Stimulated activated naive B cell treated with anti-CD40 and anti-IgM and Interleukin-4, amounts not matched to agents 10 μg/mL and 1 μg/mL and 100 μg/mL, for 72 hours (primary cell): ENCODE measurements around the gene EPS15.
"Not testable (repeated sequence)": the region's sequence is repeated elsewhere in the genome, so short reads cannot be mapped to it uniquely, and the experiment has no call there.

Source experiments
- ATAC-seq, 2 donors: fragments of 150-1000 bp; cut with Tn5 transposase; replicated peaks; 2 replicates each; pipeline ENCODE4 v1.10.0; 2021; ENCODE audit warnings: moderate library complexity in 1 of 2
- DNase-seq: peaks from one replicate; pipeline ENCODE4 v3.0.0; 2021
- H3K27ac Mint-ChIP-seq: one replicate; pipeline ENCODE4 v1.8.0; 2022; ENCODE audit warnings: mild to moderate bottlenecking, mixed read lengths
- H3K27me3 Mint-ChIP-seq, 2 donors: one replicate each; pipeline ENCODE4 v1.8.0; 2022; ENCODE audit warnings: mixed read lengths in 2 of 2
- H3K36me3 Mint-ChIP-seq, 2 donors: one replicate each; pipeline ENCODE4 v1.8.0; 2022; ENCODE audit warnings: mixed read lengths in 2 of 2, mild to moderate bottlenecking in 1 of 2
- H3K4me1 Mint-ChIP-seq, 2 donors: one replicate each; pipeline ENCODE4 v1.8.0; 2022; ENCODE audit warnings: mixed read lengths in 2 of 2, mild to moderate bottlenecking in 1 of 2
- H3K4me3 Mint-ChIP-seq, 2 donors: one replicate each; pipeline ENCODE4 v1.8.0; 2022; ENCODE audit warnings: mild to moderate bottlenecking in 2 of 2, mixed read lengths in 2 of 2, moderate library complexity in 1 of 2
- H3K9me3 Mint-ChIP-seq, 2 donors: one replicate each; pipeline ENCODE4 v1.8.0; 2022; ENCODE audit warnings: mixed read lengths in 2 of 2, mild to moderate bottlenecking in 1 of 2

The EPS15 gene

DNA sequence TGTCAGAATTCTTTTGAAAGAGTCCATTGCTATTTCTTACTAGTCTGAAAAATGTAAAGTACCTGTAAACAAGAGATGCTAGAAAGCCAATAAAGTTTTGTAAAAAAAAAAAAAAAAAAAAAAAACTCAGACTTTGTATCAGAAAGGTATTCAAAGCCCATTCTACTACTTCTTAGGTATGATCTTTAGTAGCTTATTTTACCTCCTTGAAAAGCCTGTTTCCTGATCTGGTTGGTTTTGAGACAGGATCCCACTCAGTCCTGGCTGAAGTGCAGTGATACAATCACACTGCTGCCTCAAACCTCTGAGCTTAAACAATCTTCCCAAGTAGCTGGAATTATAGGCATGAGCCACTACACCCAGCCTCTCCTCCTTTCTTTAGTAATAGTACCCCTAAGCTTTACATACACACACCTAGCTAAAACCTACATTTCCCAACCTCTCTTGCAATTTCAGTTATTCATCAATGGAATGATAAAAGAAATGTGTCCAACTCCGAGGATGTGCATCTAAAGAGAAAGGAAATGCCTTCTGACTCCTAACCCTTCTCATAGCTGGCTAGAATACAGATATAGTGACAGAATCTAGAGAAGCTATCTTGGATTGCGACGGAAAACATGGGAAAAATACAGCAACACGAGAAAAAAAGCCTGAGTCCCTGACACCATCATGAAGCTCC is 30.6 kb downstream of the EPS15 start:
- Mint-ChIP-seq H3K4me1 (peaks cover 26 to 56% of the 10 kb centered on the region in 2 donors), H3K9me3 (no peaks in the 10 kb centered on the region), H3K27me3 (no peaks in the 10 kb centered on the region), H3K36me3 (peaks cover 7 to 17% of the 10 kb centered on the region in 2 donors), H3K4me3 (no peak overlapping the region), H3K27ac (no peak overlapping the region)
- ATAC-seq (no peak), DNase-seq (no peak)

DNA sequence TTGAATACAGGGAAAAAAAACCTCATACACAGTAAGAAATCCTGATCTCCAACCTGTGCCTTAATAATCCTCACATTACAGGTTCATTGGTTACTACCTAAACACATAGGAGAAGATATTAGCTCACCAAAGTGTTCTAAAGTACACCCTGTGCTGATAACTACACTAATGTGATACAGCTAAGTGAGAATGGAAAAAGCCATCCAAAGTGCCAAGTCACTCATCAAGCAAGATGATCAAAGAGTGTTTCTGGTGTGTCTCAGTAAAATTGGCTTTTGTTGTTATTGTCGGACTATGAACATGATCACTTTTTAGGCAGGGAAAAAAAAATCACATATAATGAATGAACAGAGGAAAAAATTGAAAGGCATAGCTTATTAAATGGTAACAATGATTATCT is 31.4 kb downstream of the EPS15 start:
- peak overlapping the region; percentile 78 for H3K27ac Mint-ChIP-seq
- no peaks in the 10 kb centered on the region for H3K27me3 Mint-ChIP-seq
- peaks cover 28 to 58% of the 10 kb centered on the region in 2 donors for H3K4me1 Mint-ChIP-seq
- DNase-seq (no peak), ATAC-seq (no peak)
- H3K9me3 Mint-ChIP-seq = no peaks in the 10 kb centered on the region
- no peak overlapping the region for H3K4me3 Mint-ChIP-seq
- H3K36me3 Mint-ChIP-seq = peaks cover 12 to 24% of the 10 kb centered on the region in 2 donors

DNA sequence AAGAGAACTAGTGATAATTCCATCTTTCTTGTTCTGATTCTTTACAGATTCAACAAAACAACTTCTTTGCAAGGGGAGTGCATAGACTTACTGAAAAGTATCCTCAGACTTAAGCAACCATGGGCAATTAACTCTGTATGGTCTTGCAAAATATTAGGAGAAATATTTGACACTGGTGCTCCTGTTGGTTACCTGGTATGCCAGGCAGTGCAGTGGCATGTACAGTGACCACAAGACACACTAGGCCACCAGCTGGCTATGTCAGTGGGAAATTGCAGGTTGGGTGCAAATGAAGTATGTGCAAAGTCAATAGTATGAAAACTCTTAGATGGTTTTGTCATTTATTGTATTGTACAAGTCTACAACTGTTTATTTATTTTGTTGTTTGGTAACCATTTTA is 34.5 kb downstream of the EPS15 start:
- no peak for ATAC-seq
- no peak for DNase-seq
- H3K9me3 Mint-ChIP-seq = no peaks in the 10 kb centered on the region
- no peak overlapping the region for H3K27ac Mint-ChIP-seq
- peaks cover 19 to 40% of the 10 kb centered on the region in 2 donors for H3K4me1 Mint-ChIP-seq
- no peak overlapping the region for H3K4me3 Mint-ChIP-seq
- H3K27me3 Mint-ChIP-seq = no peaks in the 10 kb centered on the region
- peaks cover 20 to 45% of the 10 kb centered on the region in 2 donors for H3K36me3 Mint-ChIP-seq

DNA sequence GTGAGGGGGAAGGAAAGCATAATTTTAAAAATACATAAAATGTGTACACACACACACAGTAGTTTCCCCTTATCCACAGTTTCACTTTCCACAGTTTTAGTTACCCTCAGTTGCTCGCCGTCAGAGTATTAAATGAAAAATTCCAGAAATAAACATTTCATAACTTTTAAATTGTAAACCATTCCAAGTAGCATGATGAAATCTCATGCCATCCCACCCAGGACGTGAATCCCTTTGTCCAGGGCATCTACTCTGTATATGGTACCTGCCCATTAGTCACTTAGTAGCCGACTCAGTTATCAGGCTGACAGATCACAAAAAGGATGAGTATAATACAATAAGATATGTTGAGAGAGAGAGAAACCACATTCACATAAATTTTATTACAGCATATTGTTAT is 36.2 kb downstream of the EPS15 start:
- H3K36me3 Mint-ChIP-seq = peaks cover 26 to 52% of the 10 kb centered on the region in 2 donors
- H3K27me3 Mint-ChIP-seq = no peaks in the 10 kb centered on the region
- H3K9me3 Mint-ChIP-seq = peaks cover 4 to 6% of the 10 kb centered on the region in 2 donors
- no peak for DNase-seq
- H3K27ac Mint-ChIP-seq = no peak overlapping the region
- no peak overlapping the region for H3K4me3 Mint-ChIP-seq
- H3K4me1 Mint-ChIP-seq = peaks cover 17 to 34% of the 10 kb centered on the region in 2 donors
- no peak for ATAC-seq

DNA sequence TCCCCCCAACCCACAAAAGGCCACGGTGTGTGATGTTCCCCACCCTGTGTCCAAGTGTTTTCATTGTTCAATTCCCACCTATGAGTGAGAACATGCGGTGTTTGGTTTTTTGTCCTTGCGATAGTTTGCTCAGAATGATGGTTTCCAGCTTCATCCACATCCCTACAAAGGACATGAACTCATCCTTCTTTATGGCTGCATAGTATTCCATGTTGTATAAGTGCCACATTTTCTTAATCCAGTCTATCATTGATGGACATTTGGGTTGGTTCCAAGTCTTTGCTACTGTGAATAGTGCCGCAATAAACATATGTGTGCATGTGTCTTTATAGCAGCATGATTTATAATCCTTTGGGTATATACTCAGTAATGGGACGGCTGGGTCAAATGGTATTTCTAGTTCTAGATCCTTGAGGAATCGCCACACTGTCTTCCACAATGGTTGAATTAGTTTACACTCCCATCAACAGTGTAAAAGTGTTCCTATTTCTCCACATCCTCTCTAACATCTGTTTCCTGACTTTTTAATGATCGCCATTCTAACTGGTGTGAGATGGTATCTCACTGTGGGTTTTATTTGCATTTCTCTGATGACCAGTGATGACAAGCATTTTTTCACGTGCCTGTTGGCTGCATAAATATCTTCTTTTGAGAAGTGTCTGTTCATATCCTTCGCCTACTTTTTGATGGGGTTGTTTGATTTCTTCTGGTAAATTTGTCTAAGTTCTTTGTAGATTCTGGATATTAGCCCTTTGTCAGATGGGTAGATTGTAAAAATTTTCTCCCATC is 44.0 kb downstream of the EPS15 start:
- Mint-ChIP-seq H3K36me3 (peaks cover 45 to 62% of the 10 kb centered on the region in 2 donors), H3K4me1 (peaks cover 14 to 26% of the 10 kb centered on the region in 2 donors), H3K9me3 (peaks cover 8 to 13% of the 10 kb centered on the region in 2 donors)
- not testable (repeated sequence) for H3K27ac Mint-ChIP-seq, H3K27me3 Mint-ChIP-seq, ATAC-seq, H3K4me3 Mint-ChIP-seq, DNase-seq

DNA sequence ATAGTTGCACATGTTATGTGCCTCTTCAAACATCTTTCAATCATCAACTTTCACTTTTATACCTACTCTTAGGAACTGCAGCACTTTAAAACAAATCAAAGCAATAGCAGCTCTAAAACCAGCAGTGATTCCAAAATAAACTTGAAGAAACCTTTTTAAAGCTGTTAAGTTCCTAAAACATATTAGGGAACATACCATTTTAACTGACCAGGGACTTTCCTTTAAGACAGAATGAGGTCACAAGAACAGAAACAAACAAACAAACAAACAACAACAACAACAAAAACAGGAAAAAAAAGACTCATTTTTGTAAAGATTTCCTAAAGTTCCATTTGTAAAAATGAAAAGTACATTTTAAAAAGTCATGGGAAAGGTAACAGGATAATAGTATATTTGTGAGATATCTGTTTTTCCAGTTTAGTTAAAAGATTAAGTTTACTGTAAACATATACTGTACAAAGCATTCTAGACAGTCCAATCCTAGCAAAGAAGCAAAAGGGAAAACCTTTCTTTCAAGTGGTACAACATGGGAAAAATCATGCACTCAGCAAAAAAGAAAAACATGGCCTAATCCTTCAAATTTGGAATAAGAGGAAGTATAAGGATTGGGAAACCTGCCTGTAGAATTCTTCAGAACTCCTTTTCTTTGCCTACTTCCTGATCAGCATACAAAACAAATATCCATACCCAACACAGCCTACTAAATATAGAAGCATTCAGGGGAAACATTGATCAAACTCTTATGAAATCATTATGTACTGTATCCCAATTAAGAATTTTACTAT is 45.5 kb downstream of the EPS15 start:
- no peak overlapping the region for H3K4me3 Mint-ChIP-seq
- H3K27me3 Mint-ChIP-seq = no peaks in the 10 kb centered on the region
- peaks cover 13 to 27% of the 10 kb centered on the region in 2 donors for H3K4me1 Mint-ChIP-seq
- H3K9me3 Mint-ChIP-seq = peaks cover 4 to 7% of the 10 kb centered on the region in 2 donors
- ATAC-seq (no peak), DNase-seq (no peak)
- peaks cover 44 to 56% of the 10 kb centered on the region in 2 donors for H3K36me3 Mint-ChIP-seq
- H3K27ac Mint-ChIP-seq = peak overlapping the region; percentile 47

DNA sequence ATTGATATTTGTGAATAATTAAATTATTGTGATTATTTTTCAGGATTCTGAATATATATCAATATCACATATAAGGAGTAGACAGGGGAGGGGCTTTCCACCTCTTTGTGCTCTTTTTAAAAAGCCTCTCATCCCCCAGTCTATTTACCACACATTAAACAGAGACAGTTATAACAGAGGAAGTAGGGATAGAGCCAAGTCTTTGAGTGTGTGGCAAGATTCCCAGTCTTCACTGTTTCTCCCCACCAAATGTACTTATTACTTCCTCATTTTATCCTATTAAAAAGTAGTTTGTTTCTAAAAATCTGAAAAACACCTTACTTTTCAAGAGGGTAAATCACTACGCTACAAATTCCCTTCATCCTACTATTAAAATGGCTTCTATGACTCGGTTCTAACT is 46.7 kb downstream of the EPS15 start:
- H3K4me3 Mint-ChIP-seq = no peak overlapping the region
- no peaks in the 10 kb centered on the region for H3K27me3 Mint-ChIP-seq
- peaks cover 2 to 7% of the 10 kb centered on the region in 2 donors for H3K9me3 Mint-ChIP-seq
- H3K4me1 Mint-ChIP-seq = peaks cover 12 to 21% of the 10 kb centered on the region in 2 donors
- H3K27ac Mint-ChIP-seq = no peak overlapping the region
- H3K36me3 Mint-ChIP-seq = peaks cover 39 to 55% of the 10 kb centered on the region in 2 donors
- ATAC-seq = no peak
- DNase-seq = no peak

DNA sequence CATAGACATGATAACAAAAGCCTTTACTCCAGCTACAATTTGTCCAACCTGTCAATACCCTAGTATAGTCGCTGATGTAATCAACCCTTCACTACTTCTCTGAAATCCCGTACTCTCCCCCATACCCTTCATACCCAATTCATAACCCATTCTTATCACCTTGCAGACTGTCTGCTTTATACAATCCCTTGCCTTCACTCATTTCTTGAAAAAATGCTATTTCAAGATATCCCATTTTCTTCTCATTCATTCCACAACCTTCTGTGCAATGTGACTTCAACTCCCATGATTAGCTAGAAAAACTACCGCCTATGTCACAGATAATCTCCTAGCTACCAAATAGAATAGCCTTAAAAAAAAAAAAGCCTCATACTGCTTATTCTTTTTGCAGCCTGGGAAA is 49.5 kb downstream of the EPS15 start:
- Mint-ChIP-seq H3K27ac (peak overlapping the region; percentile 9), H3K4me3 (no peak overlapping the region), H3K36me3 (peaks cover 29 to 50% of the 10 kb centered on the region in 2 donors), H3K4me1 (peaks cover 8 to 19% of the 10 kb centered on the region in 2 donors), H3K27me3 (no peaks in the 10 kb centered on the region), H3K9me3 (no peaks in the 10 kb centered on the region)
- no peak for ATAC-seq
- DNase-seq = no peak

DNA sequence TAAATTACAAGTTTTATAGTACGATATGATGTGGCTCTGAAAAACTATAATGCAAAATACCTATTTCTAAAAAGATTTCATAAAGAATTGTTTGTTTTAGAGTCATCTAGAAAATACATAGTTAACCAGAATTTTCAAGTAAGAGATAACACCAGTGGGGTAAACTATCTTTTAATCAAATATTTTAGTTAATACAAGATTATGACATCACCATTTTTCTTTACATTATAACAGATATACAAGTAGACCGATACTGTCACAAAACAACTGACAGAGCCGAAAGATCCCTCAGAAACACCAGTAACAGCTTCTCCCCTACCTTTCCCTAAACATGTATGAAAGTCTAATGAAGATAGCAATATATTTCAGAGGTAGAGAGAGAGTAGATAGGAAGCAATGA is 54.2 kb downstream of the EPS15 start:
- peaks cover 31 to 50% of the 10 kb centered on the region in 2 donors for H3K36me3 Mint-ChIP-seq
- H3K4me1 Mint-ChIP-seq = peaks cover under 1 to 6% of the 10 kb centered on the region in 2 donors
- H3K27ac Mint-ChIP-seq = no peak overlapping the region

DNA sequence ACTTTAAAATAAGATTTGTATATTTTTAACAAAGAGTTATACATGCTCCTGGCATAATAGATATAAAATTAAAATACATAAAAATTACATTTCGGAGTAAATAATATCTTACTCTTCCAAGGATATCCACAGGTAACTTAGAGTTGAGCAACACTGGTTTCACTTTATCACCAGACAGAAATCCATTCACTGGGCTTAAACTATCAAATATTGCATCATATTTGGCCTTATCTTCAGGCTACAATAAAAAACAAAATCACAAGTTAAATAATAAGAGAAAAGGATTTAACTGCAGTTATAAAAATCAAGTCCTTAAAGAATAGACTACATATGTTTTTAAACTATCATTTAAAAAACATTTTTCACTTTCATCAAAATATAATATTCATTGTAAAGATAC is 55.5 kb downstream of the EPS15 start:
- H3K27ac Mint-ChIP-seq = no peak overlapping the region
- H3K36me3 Mint-ChIP-seq = peaks cover 28 to 51% of the 10 kb centered on the region in 2 donors
- DNase-seq = no peak
- no peaks in the 10 kb centered on the region for H3K27me3 Mint-ChIP-seq
- H3K9me3 Mint-ChIP-seq = no peaks in the 10 kb centered on the region
- no peak overlapping the region for H3K4me3 Mint-ChIP-seq
- H3K4me1 Mint-ChIP-seq = no peaks in the 10 kb centered on the region
- ATAC-seq = no peak

More for the DNA sequence above, 54.2 kb downstream of the EPS15 start:
- ATAC-seq = no peak
- Mint-ChIP-seq H3K27me3 (no peaks in the 10 kb centered on the region), H3K4me3 (no peak overlapping the region), H3K9me3 (no peaks in the 10 kb centered on the region)
- DNase-seq = no peak

DNA sequence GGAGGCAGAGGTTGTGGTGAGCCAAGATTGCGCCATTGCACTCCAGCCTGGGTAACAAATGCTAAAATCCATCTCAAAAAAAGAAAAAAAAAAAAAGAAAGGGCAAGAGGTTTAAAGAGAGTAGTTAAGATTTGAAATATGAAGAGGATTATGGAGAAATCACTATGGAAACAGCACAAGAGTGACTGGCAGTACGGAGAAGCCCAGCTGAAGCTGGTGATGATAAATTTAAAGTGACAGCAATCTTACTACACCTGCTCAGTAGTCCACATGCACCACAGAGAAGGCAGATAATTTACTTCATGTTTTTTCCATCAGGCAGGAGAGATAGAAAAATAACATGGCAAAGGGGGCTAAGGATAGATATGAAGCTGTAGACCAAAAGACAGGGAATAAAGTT is 56.8 kb downstream of the EPS15 start:
- peak overlapping the region; percentile 62 for H3K27ac Mint-ChIP-seq
- not testable (repeated sequence) for H3K4me3 Mint-ChIP-seq, H3K4me1 Mint-ChIP-seq, H3K9me3 Mint-ChIP-seq, DNase-seq, H3K27me3 Mint-ChIP-seq, ATAC-seq
- H3K36me3 Mint-ChIP-seq = peaks cover 34 to 55% of the 10 kb centered on the region in 2 donors

DNA sequence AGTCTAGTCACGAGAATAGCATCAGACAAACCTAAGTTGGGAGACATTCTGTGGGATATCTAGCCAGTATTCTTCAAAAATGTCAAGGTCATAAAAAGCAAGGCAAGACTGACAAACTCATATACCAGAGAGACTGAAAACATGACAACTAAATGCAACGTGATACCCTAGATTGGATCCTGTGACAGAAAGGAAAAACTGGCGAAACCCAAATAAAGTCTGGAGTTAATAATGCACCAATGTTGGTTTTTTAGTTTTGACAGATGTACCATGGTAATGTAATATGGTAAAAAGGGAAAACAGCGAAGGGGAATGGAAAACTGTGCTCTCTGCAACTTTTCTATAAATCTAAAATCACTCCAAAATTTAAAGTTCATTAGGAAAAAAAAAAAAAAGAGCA is 64.5 kb downstream of the EPS15 start:
- Mint-ChIP-seq H3K27me3 (no peaks in the 10 kb centered on the region), H3K27ac (no peak overlapping the region), H3K4me1 (peaks cover under 1 to 3% of the 10 kb centered on the region in 2 donors), H3K4me3 (no peak overlapping the region), H3K36me3 (peaks cover 37 to 41% of the 10 kb centered on the region in 2 donors), H3K9me3 (no peaks in the 10 kb centered on the region)
- ATAC-seq = no peak
- no peak for DNase-seq

DNA sequence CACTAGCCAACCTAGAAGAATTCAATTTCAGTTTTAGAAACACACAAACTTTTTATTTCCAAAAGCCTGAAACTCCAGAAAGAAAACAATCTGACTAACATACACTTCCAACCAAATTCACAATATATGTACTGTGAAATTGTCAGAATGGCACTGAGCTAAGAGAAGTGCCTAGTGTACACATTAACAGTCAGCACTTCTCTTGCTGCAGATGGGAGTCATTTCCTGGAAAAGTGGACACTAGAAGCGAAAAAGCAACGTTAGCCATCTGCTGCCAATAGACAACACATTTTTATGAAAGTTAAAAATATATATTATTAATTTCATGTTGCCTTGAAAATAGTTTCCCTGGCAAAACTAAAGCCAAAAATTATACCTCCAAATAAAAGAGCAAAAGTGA is 66.1 kb downstream of the EPS15 start:
- Mint-ChIP-seq H3K27ac (peak overlapping the region; percentile 56), H3K4me1 (peaks cover 5 to 12% of the 10 kb centered on the region in 2 donors), H3K4me3 (no peak overlapping the region), H3K27me3 (no peaks in the 10 kb centered on the region), H3K36me3 (peaks cover 34 to 42% of the 10 kb centered on the region in 2 donors), H3K9me3 (no peaks in the 10 kb centered on the region)
- no peak for DNase-seq
- no peak for ATAC-seq

DNA sequence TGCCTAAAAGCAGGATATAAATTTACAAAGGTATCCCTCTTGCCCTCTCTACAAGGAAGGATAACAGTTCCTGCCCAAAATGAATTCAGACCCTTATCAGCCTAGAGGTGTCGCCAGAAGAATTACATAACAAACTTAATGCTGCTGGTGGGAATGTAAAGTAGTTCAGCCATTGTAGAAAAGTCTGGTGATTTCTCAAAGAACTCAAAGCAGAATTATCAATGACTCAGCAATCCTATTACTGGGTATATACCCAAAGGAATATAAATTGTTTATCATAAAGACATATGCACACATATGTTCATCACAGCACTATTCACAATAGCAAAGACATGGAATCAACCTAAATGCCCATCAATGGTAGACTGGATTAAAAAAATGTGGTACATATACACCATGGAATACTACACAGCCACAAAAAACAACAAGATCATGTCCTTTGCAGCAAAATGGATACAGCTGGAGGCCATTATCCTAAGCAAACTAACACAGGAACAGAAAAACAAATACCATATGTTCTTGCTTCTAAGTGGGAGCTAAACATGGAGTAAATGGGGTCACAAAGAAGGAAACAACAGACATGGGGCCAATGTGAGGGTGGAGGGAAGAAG is 70.1 kb downstream of the EPS15 start:
- Mint-ChIP-seq H3K36me3 (peaks cover 18 to 48% of the 10 kb centered on the region in 2 donors), H3K4me1 (peaks cover 6 to 12% of the 10 kb centered on the region in 2 donors), H3K27ac (peak overlapping the region; percentile 48)
- ATAC-seq, H3K9me3 Mint-ChIP-seq, H3K27me3 Mint-ChIP-seq, H3K4me3 Mint-ChIP-seq, DNase-seq: not testable (repeated sequence)
